HUES48 (cell line): ENCODE results near the gene TIGAR.

Experiments
- H3K27ac ChIP-seq: one replicate; pipeline ENCODE4 v1.7.0; 2013; ENCODE audit warnings: low read depth, low read length, inconsistent platforms
- H3K27me3 ChIP-seq: 2 replicates; pipeline ENCODE4 v1.6.1; 2013; ENCODE audit warnings: mild to moderate bottlenecking, low read length; ENCODE audit not compliant: control insufficient read depth, insufficient read depth
- H3K36me3 ChIP-seq: 2 replicates; pipeline ENCODE4 v1.6.1; 2013; ENCODE audit warnings: low read length; ENCODE audit not compliant: control insufficient read depth, insufficient read depth
- H3K4me1 ChIP-seq: 2 replicates; pipeline ENCODE4 v1.6.1; 2013; ENCODE audit warnings: mild to moderate bottlenecking, low read length; ENCODE audit not compliant: control insufficient read depth, insufficient read depth
- H3K4me3 ChIP-seq: 2 replicates; pipeline ENCODE4 v1.5.1; 2013; ENCODE audit warnings: mild to moderate bottlenecking, low read depth, low read length
- H3K9ac ChIP-seq: 2 replicates; pipeline ENCODE4 v1.6.1; 2013; ENCODE audit warnings: mild to moderate bottlenecking, low read depth, low read length, moderate library complexity
- H3K9me3 ChIP-seq: 2 replicates; pipeline ENCODE4 v1.6.1; 2013; ENCODE audit warnings: low read length; ENCODE audit not compliant: control insufficient read depth, insufficient read depth

Gene TIGAR

DNA sequence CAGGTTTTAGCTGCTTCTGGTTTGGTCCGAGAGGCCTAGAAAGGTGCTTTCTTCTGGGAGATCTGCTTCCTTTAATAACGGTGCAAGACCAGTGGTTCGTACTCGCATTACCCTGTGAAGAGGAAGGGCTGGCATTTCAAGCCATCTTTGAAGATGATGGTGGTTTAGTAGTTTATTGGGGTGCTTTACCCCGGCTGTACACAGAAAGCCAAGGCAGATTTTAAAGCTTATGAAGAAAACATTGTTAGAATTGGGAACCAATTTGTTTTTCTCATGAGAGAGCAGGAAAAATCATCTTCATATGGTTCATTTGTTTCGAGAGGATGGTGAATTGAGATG lies 43.8 kb upstream of the TIGAR start:
- peak overlapping the region; percentile 44 for H3K27ac ChIP-seq
- peaks cover 59% of the 10 kb centered on the region for H3K36me3 ChIP-seq
- peaks cover 31% of the 10 kb centered on the region for H3K27me3 ChIP-seq
- no peaks in the 10 kb centered on the region for H3K9me3 ChIP-seq
- H3K9ac ChIP-seq = no peak overlapping the region
- peaks cover 33% of the 10 kb centered on the region for H3K4me1 ChIP-seq
- peak overlapping the region; percentile 44; the same call in 1 of the 2 replicates for H3K4me3 ChIP-seq

DNA sequence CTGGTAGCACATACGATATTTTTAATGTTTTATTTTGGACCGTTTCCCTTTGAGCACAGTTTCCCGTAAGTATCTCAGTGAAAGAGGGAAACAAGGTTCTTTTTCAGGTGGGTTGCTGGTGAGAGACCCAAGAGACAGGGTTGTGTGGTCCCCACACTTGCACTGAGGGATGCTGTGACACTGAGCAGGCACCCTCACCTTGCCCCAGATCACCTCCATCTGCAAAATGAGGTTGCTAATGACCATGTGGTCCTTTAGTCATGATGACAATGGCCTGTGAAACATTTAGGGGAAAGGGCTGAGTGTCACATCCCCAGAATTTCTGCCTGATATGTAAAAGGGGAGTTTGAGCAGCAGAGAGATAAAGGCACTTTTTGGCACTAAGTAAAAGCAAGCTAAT lies 43.2 kb upstream of the TIGAR start:
- Histone ChIP-seq H3K4me3 (no peak overlapping the region), H3K9ac (no peak overlapping the region), H3K4me1 (peaks cover 32% of the 10 kb centered on the region), H3K36me3 (peaks cover 66% of the 10 kb centered on the region), H3K27ac (no peak overlapping the region), H3K9me3 (no peaks in the 10 kb centered on the region), H3K27me3 (peaks cover 24% of the 10 kb centered on the region)

DNA sequence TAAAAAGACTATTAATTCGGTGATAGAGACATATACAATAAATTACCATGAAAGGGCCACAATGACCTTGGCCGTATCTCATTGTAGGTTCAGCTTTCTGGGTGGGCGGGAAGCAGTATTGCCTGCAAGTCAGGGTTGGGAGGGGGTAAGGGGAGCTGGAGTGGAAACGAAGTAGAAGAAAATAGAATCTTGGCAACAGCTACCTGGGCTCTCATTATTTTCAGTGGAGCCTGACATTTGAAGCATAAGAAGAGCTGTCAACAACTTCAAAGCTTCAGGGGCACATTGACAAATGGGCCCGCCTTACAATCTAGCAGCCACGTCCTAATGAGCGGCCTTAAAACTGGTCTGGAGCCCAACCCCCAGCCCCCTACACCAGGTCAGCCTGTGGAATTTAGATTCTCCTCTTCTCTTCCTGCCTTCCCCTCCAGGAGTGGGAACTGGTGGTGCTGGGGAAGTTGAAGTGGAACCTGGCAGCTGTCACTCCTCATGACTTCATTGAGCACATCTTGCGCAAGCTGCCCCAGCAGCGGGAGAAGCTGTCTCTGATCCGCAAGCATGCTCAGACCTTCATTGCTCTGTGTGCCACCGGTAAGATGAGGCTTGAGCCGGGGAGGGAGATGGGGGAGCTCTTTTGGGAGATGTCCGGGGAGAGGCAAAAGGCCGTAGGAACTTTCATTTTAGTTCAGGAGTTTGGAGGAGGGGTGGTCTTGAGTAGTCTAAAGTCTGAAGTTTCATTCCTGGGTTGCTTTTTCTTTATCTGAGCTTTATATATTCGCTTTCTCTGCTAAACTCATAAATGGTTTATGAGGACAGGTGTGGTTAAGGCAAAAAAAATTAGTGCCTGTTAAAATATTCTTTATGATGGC lies 42.5 kb upstream of the TIGAR start:
- Histone ChIP-seq H3K4me3 (no peak overlapping the region), H3K27ac (no peak overlapping the region), H3K27me3 (peaks cover 18% of the 10 kb centered on the region), H3K9me3 (no peaks in the 10 kb centered on the region), H3K4me1 (peaks cover 29% of the 10 kb centered on the region), H3K9ac (no peak overlapping the region), H3K36me3 (peaks cover 73% of the 10 kb centered on the region)

DNA sequence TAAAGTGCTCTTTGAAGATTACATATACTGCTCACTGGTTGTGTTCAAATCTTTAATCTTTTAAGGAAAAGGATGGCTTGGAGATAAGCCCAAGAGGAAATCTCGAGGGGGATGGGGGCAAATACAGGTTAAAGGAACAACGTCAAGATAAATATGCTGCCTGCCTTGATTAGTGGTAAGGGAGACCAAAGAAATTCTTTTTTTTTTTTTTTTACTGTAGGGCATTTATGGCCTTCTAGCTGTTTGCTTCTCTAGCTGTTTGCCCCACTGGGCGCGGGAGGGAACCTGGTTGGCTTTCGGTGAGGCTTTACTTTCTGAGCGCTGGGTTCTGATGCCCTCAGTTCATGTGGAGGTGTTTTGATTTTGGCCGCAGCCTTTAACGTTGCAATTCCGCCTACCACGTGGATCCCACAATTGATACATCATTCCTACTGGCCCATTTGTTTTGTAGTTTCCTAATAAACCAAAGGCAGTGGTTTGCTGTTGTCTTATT lies 41.8 kb upstream of the TIGAR start:
- Histone ChIP-seq H3K4me1 (peaks cover 29% of the 10 kb centered on the region), H3K27ac (no peak overlapping the region), H3K4me3 (no peak overlapping the region), H3K27me3 (peaks cover 13% of the 10 kb centered on the region), H3K36me3 (peaks cover 79% of the 10 kb centered on the region), H3K9ac (no peak overlapping the region), H3K9me3 (no peaks in the 10 kb centered on the region)

DNA sequence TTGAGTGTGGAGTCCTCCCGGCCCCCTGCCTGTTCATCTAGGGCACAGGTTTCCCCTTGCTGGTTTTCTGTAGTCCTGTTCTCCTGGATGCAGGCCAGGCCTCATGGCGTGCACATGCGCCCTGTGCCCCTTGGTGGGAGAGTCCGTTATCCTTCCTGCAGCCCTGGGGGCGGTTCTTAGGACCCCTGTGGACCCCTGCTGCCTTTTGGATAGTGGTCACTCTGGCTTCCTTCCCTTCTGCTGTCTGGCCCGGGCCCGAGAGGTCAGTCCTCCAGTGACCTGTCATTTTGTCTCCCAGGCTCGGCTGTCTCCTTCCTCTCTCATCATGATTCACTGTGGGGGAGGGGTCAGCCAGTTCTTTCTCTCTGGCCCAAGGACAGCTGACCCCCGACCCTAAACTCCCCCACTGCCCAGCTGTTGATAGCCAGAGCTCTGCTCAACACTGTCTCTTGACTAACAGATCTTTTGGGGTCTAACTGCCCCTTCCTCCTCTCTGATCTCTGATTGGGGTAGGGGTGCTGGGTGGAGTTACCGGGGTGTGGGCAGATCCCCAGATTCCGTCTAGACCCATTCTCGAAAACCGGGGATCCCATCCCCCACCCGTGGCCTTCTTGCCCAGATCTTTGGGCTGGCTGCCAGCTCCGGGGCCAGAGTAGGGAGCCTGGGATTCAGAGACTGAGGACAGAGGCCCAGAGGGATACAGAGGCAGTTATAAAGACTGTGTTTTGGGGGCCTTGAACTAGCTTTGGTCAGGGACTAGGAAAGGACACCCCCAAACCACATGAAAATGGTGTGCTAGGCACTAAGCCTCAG lies 40.5 kb upstream of the TIGAR start:
- H3K4me3 ChIP-seq = no peak overlapping the region
- peaks cover 29% of the 10 kb centered on the region for H3K4me1 ChIP-seq
- H3K9ac ChIP-seq = no peak overlapping the region
- no peaks in the 10 kb centered on the region for H3K9me3 ChIP-seq
- H3K27ac ChIP-seq = no peak overlapping the region
- peaks cover 90% of the 10 kb centered on the region for H3K36me3 ChIP-seq
- H3K27me3 ChIP-seq = peaks cover 12% of the 10 kb centered on the region

DNA sequence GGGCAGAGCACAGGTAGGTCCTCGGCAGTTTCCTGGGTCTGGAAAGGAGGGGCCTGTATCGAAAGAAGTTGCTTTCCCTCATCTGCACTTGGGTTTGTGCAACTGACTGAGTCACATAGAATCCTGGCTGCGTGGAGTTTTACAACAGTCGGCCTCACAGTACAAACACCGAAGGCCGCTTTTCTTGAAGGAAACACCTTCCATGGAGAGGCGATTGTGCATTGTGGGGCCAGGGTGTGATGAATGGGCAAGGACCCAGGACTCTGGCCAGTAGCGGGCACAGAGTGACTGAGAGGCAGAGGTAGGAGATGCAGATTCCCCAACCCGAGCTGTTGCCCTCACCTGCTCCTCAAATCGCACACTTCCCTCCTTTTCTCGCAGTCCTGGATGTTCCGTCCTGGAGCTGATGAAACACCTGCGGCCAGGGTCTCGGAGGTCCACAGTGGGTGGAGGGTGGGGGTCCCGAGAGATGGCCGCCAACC lies 39.8 kb upstream of the TIGAR start:
- Histone ChIP-seq H3K27ac (no peak overlapping the region), H3K4me1 (peaks cover 24% of the 10 kb centered on the region), H3K4me3 (no peak overlapping the region), H3K27me3 (peaks cover 5% of the 10 kb centered on the region), H3K36me3 (peaks cover 94% of the 10 kb centered on the region), H3K9ac (no peak overlapping the region), H3K9me3 (no peaks in the 10 kb centered on the region)

DNA sequence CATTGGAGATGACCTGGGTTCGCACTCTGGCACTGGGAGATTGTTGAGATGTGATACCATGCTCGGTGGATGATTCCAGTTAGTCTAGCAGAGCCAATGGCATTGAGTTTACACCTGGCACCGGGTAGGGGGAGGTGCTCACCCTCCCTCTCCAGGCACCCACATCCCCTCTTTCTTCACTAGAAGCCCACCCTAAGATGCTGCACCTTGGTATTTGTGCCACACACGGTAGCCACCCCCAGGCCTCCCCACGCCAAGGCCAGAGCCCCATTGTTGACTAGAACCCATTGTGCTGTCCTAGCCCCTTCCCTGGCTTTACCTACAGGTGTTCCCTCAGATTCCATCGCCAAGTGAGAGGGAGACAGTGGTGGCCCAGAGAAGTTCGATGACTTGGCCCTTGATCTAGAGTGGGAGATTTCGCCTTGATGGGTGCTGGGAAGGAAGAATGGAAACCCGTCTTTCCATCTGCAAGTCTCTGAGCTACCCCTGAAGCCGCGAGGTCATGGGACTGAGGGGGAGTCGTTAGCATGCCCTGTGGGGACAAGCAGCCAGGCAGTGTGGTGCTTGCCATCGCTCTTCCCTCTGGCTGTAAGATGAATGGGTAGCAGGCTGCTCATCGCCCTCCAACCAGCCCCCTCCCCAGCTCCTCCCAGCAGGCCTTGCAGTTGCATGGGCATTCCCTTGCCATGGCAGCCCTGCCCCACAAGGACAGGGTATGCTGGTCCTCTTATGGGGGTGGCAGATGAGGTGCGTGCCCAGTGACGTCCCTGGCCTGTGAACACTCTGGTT lies 38.7 kb upstream of the TIGAR start:
- Histone ChIP-seq H3K27ac (no peak overlapping the region), H3K9ac (no peak overlapping the region), H3K4me1 (peaks cover 15% of the 10 kb centered on the region), H3K4me3 (no peak overlapping the region), H3K9me3 (no peaks in the 10 kb centered on the region), H3K27me3 (no peaks in the 10 kb centered on the region), H3K36me3 (peaks cover 96% of the 10 kb centered on the region)

DNA sequence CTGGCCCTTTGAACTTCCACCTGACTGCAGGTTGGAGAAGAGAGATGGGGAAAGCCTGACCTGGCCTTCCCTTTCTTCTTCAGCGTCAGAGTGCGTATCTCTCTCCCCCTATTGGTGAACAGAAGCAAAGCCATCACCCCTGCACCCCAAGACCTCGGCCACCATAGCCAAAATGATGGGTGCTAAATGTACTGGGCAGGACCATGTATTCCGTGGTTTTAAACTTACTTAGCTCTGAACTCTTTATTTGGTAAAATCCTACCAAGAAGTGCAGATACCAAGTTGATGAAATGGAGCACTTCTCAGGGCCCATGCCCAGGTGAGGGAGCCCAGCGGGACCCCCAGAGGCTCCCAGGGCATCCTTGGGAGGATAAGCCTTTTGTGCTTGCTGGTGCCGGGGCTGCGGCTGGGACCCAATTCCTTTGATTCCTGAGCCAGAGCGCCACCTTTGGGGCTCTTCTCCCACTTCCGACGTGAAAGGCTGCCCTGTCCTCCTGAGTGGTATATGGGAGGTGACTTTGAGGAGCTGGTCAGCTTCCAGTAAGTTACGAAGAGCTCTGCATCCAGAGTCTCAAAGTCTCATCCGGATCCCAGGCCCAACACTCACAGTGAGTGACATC lies 38.0 kb upstream of the TIGAR start:
- H3K9me3 ChIP-seq = no peaks in the 10 kb centered on the region
- no peak overlapping the region for H3K27ac ChIP-seq
- no peaks in the 10 kb centered on the region for H3K27me3 ChIP-seq
- no peak overlapping the region for H3K9ac ChIP-seq
- peaks cover 96% of the 10 kb centered on the region for H3K36me3 ChIP-seq
- H3K4me3 ChIP-seq = no peak overlapping the region
- peaks cover 8% of the 10 kb centered on the region for H3K4me1 ChIP-seq

DNA sequence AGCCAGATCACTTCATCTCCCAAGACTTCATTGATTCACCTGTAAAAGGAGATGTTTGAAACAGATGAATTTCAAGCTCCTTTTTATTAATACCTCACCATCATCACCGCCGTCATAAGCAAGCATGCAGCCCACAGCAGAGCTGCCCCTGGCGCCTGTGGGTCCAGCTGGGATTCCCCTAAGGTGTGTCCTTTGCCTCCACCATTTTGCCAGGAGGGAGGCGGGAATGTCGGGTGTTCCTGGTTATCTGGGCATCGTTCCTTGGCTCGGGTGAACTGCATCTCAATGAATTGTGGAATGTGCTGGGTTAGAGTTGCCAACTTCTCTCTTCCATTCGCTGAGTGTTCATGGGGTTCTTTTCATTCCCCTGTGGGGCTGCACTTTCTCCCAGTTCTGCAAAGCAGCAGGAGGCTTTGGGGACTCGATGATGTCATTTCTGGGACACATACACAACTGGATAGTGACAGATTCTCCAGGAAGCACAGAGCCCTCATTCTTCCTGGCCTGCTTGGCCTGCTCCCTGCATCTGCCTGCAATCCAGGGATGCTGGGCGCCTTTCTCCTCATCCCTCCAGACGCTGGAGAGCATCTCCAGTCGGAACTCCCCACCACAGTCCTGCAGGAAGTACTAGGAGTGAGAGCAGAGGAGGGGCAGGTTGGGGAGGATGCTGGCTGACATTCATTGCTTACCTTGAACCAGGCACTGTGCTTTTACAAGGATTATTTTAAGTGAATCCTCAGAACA lies 37.3 kb upstream of the TIGAR start:
- Histone ChIP-seq H3K27ac (no peak overlapping the region), H3K27me3 (no peaks in the 10 kb centered on the region), H3K36me3 (peaks cover 96% of the 10 kb centered on the region)

DNA sequence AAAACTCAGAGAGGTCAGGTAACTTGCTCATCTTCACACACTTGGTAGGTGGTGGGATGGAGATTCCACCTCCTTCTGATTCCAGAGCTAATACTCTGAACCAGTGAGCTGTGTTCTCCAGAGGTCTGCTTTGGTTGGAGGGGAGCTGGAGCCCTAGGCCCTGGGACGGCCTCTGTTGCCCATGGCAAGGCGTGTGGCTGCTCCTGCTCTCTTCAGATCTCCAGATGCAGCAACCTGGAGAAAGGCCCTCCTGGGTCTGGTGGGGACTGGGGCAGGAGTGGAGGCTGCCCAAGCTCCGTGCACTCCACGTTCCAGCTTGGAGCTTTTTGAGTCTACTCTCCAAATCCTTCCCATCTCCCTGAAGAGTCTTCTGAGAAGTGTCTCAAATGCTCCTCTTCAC lies 36.7 kb upstream of the TIGAR start:
- Histone ChIP-seq H3K4me3 (no peak overlapping the region), H3K4me1 (no peaks in the 10 kb centered on the region), H3K9me3 (no peaks in the 10 kb centered on the region), H3K36me3 (peaks cover 96% of the 10 kb centered on the region), H3K9ac (no peak overlapping the region), H3K27ac (no peak overlapping the region), H3K27me3 (no peaks in the 10 kb centered on the region)

More for the DNA sequence above, 37.3 kb upstream of the TIGAR start:
- H3K4me3 ChIP-seq = no peak overlapping the region
- peaks cover under 1% of the 10 kb centered on the region; the same call in 1 of the 2 replicates for H3K4me1 ChIP-seq
- no peak overlapping the region for H3K9ac ChIP-seq
- H3K9me3 ChIP-seq = no peaks in the 10 kb centered on the region
